ENCODE results near the gene EFHC1.

- no peak for TF ChIP-seq CTCF (IDR thresholded peaks at IDR 0.05; ENCODE audit: insufficient read depth, low read depth, low read length)
- no peak for TF ChIP-seq EZH2 (IDR thresholded peaks at IDR 0.05; ENCODE audit: insufficient read depth, low read length)
These were observed 150.2 kb downstream of the EFHC1 start for GRCh38 chr6:52570291-52570700.

Data from astrocyte (in vitro differentiated cells and primary cell).